HCT116 (cell line): ENCODE measurements around the gene POLR3G. TPM values are rescaled to one million over a fixed set of nuclear protein-coding genes. Genes with fewer than 3 reads are reported as not detected.

Source experiments
- ATAC-seq: fragments of 200-7000 bp; cut with Tn5 transposase; 2 replicates; pipeline ENCODE4 v1.9.1; 2020; ENCODE audit warnings: mild to moderate bottlenecking, moderate library complexity
- BruUV-seq: library from RNA; stranded (reverse); fragments of 400-500 nt; replicated peaks from 2 replicates; lab custom pipeline; 2021; lab: Mats Ljungman, UMichigan
- CTCF ChIA-PET: fragments of 300-600 bp; sonication (Branson Sonifier 250); formaldehyde crosslinking; loops from one replicate; lab custom pipeline; 2021; ENCODE audit warnings: antibody characterized with exemption; lab: Charles Lee
- POLR2A ChIA-PET: fragments of 300-600, 350-600 bp; sonication (Branson Sonifier 250); formaldehyde crosslinking; loops from one replicate; lab custom pipeline; 2021; ENCODE audit warnings: antibody characterized with exemption; lab: Charles Lee
- RAD21 ChIA-PET, 2 experiments: fragments of 300-600 bp; sonication (Branson Sonifier 250); formaldehyde crosslinking; loops; one replicate each; lab custom pipeline; 2023; ENCODE audit warnings: low total read pairs in 2 of 2; ENCODE audit not compliant: uncharacterized antibody in 2 of 2, unreplicated experiment in 2 of 2, low non-redundant PET in 1 of 2; lab: Charles Lee
- DNase-seq: peaks from one replicate; pipeline ENCODE4 v3.0.0-alpha.2; 2010; ENCODE audit warnings: low read depth, low spot score
- H2AFZ ChIP-seq: fragments of 200-600 bp; shearing (Covaris generic), sonication (generic); 2 replicates; pipeline ENCODE4 v1.6.1; 2017; ENCODE audit warnings: low read depth, mixed run types, mixed read lengths, antibody characterized with exemption, low read length; ENCODE audit not compliant: poor library complexity, severe bottlenecking
- H3K27ac ChIP-seq: 2 replicates; pipeline ENCODE4 v1.5.1; 2012; ENCODE audit warnings: low read depth, low read length
- H3K27me3 ChIP-seq: fragments of 200-600 bp; sonication (generic); 2 replicates; pipeline ENCODE4 v1.6.1; 2016; ENCODE audit warnings: mixed run types, low read length, mixed read lengths; ENCODE audit not compliant: insufficient read depth
- H3K36me3 ChIP-seq, 2 experiments: fragments of 200-500 bp in 1 of 2; fragments of 200-600 bp in 1 of 2; sonication (Bioruptor generic) in 1 of 2; sonication (generic) in 1 of 2; 2 replicates each; pipeline versions ENCODE4 v1.5.1 to v1.6.1; 2014 to 2016; ENCODE audit warnings: low read length in 2 of 2, inconsistent platforms in 1 of 2, mixed read lengths in 1 of 2, mixed run types in 1 of 2; ENCODE audit not compliant: insufficient read depth in 2 of 2, control insufficient read depth in 1 of 2
- H3K4me1 ChIP-seq, 2 experiments: fragments of 200-600 bp in 1 of 2; sonication (generic) in 1 of 2; 2 replicates each; pipeline versions ENCODE4 v1.5.1 to v1.6.1; 2012 to 2017; ENCODE audit warnings: low read length in 2 of 2, inconsistent platforms in 1 of 2, mild to moderate bottlenecking in 1 of 2, mixed read lengths in 1 of 2, mixed run types in 1 of 2, moderate library complexity in 1 of 2; ENCODE audit not compliant: insufficient read depth in 2 of 2, control insufficient read depth in 1 of 2
- H3K4me2 ChIP-seq: fragments of 200-600 bp; sonication (generic); 2 replicates; pipeline ENCODE4 v1.6.1; 2017; ENCODE audit warnings: mixed run types, low read length, mixed read lengths
- H3K4me3 ChIP-seq, 2 experiments: fragments of 200-600 bp in 1 of 2; sonication (generic) in 1 of 2; replicated peaks in 1 of 2; 2 replicates each; pipeline ENCODE4 v1.5.1; 2011 to 2016; ENCODE audit warnings: low read length in 2 of 2, control low read depth in 1 of 2, low read depth in 1 of 2, mild to moderate bottlenecking in 1 of 2, mixed read lengths in 1 of 2, mixed run types in 1 of 2
- H3K79me2 ChIP-seq: fragments of 200-600 bp; sonication (generic); 2 replicates; pipeline ENCODE4 v1.6.1; 2017; ENCODE audit warnings: mild to moderate bottlenecking, mixed run types, low read length, moderate library complexity, mixed read lengths; ENCODE audit not compliant: insufficient read depth
- H3K9ac ChIP-seq: fragments of 200-600 bp; sonication (generic); 2 replicates; pipeline ENCODE4 v1.6.1; 2016; ENCODE audit warnings: low read length, mixed read lengths
- H3K9me2 ChIP-seq: fragments of 200-600 bp; sonication (generic), shearing (Covaris generic); 2 replicates; pipeline ENCODE4 v1.6.1; 2017; ENCODE audit warnings: mixed run types, mild to moderate bottlenecking, moderate library complexity; ENCODE audit not compliant: insufficient read depth
- H3K9me3 ChIP-seq, 2 experiments: fragments of 200-500 bp in 1 of 2; fragments of 200-600 bp in 1 of 2; sonication (Bioruptor generic) in 1 of 2; sonication (generic) in 1 of 2; 2 replicates each; pipeline ENCODE4 v1.6.1; 2014 to 2017; ENCODE audit warnings: low read length in 2 of 2, mixed read lengths in 2 of 2, inconsistent platforms in 1 of 2, low read depth in 1 of 2, mild to moderate bottlenecking in 1 of 2, mixed run types in 1 of 2, moderate library complexity in 1 of 2; ENCODE audit not compliant: control insufficient read depth in 1 of 2, insufficient read depth in 1 of 2
- H4K20me1 ChIP-seq: fragments of 200-600 bp; sonication (generic), shearing (Covaris generic); 2 replicates; pipeline ENCODE4 v1.6.1; 2017; ENCODE audit warnings: mixed run types, mild to moderate bottlenecking, moderate library complexity; ENCODE audit not compliant: insufficient read depth
- POLR2AphosphoS5 ChIP-seq: IDR thresholded peaks from 2 replicates; pipeline ENCODE4 v1.6.1; 2011; ENCODE audit warnings: mild to moderate bottlenecking, low read depth, low read length, moderate library complexity
- RAD21 ChIP-seq: IDR thresholded peaks from 2 replicates; pipeline ENCODE4 v1.6.1; 2012; ENCODE audit warnings: low read depth, mild to moderate bottlenecking
- intact Hi-C: fragments of 100-400 bp; cut with micrococcal nuclease; formaldehyde crosslinking; loops from 2 replicates; pipeline ENCODE4 v1.10.0; 2022
- total RNA-seq: library from RNA; stranded (reverse); gene quantifications from one replicate; pipeline ENCODE4 v1.2.1, GENCODE V29; 2021; ENCODE audit not compliant: unreplicated experiment
- TF ChIP-seq, protein P1 (sequence below), 3 experiments: fragments of 200-600 bp in 1 of 3; sonication (generic) in 1 of 3; IDR thresholded peaks in 2 of 3; conservative IDR thresholded peaks in 1 of 3; 2 replicates each; pipeline ENCODE4 v1.5.1; 2012 to 2017; ENCODE audit warnings: low read depth in 2 of 3, low read length in 2 of 3, antibody characterized with exemption in 1 of 3, borderline replicate concordance in 1 of 3, control low read depth in 1 of 3, mild to moderate bottlenecking in 1 of 3, mixed read lengths in 1 of 3, mixed run types in 1 of 3, moderate library complexity in 1 of 3; ENCODE audit not compliant: insufficient read depth in 1 of 3
- TF ChIP-seq, protein P2 (sequence below): IDR thresholded peaks from 2 replicates; pipeline ENCODE4 v1.6.1; 2012

The POLR3G gene
- total RNA-seq, 1 experiment from 2014 or later: 44.8 TPM

DNA sequence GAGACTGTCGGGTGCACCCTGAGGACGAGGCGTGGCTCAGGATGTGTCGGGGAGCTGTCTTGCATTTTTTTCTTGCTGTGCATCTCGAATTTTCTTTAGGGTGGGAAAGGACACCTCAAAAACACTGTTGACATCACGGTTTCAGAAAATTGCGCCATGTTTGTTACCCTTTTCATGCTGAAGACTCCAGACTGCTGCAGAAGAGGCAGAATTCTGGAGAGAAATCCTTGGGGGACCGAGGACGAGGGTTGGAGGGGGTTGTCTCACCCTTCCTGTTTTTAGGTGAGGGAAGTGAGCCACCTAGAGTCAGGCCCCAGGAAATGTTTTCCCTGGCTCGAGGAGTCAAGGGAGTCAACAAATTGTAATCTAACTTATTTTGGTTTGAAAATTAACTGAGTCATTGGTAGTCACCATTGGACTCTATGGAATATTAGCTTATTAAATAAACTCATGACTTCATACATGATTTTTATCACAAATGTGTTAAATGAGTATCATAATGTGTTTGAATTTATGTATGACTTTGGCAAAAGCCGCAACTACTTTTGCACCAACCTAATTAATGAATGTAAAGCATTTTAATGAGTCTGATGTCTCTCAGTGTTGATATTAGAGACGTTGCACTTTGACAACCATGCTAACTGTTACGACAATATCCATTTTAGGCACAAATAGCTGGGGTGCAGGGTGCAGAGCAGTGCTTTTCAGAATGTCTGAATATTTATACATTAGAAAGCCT is 55.4 kb downstream of the POLR3G start:
- intact Hi-C loops: loop anchor here (1.0 to 5.0 kb wide), 2 partner anchors 58 to 91 kb away; partner anchors contain the start of genes MBLAC2 and POLR3G
- Histone ChIP-seq H3K9ac (peak overlapping the region; percentile 66), H2AFZ (peak overlapping the region; percentile 52), H3K27me3 (no peaks in the 10 kb centered on the region), H3K36me3 (peaks cover 0 to under 1% of the 10 kb centered on the region in 2 experiments; a peak in 2 of 4 replicates), H4K20me1 (no peaks in the 10 kb centered on the region), H3K4me1 (peaks cover 3 to 17% of the 10 kb centered on the region in 2 experiments; a peak in 3 of 4 replicates), H3K9me2 (no peaks in the 10 kb centered on the region), H3K9me3 (no peaks in the 10 kb centered on the region), H3K27ac (peak overlapping the region; percentile 89), H3K79me2 (peaks cover 41% of the 10 kb centered on the region), H3K4me3 (peak overlapping the region; percentile 83 to 89), H3K4me2 (peak overlapping the region; percentile 92)
- ChIA-PET POLR2A (interaction anchor here (0.9 kb wide), 1 partner anchor 121 kb away, joined by 4 read pairs; the partner anchor contains the start of gene CETN3), RAD21 (no interaction called here), CTCF (interaction anchor here (1.3 to 1.7 kb wide), 2 partner anchors 91 to 263 kb away, joined by 3 to 7 read pairs; no protein-coding TSS in a partner anchor)
- ATAC-seq: peak; percentile 71
- peak; percentile 58 for DNase-seq
- TF ChIP-seq RAD21 (peak; percentile 81), POLR2AphosphoS5 (no peak)
- TF ChIP-seq, protein P1, sequence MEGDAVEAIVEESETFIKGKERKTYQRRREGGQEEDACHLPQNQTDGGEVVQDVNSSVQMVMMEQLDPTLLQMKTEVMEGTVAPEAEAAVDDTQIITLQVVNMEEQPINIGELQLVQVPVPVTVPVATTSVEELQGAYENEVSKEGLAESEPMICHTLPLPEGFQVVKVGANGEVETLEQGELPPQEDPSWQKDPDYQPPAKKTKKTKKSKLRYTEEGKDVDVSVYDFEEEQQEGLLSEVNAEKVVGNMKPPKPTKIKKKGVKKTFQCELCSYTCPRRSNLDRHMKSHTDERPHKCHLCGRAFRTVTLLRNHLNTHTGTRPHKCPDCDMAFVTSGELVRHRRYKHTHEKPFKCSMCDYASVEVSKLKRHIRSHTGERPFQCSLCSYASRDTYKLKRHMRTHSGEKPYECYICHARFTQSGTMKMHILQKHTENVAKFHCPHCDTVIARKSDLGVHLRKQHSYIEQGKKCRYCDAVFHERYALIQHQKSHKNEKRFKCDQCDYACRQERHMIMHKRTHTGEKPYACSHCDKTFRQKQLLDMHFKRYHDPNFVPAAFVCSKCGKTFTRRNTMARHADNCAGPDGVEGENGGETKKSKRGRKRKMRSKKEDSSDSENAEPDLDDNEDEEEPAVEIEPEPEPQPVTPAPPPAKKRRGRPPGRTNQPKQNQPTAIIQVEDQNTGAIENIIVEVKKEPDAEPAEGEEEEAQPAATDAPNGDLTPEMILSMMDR (IDR thresholded peaks at IDR 0.05 in 2 of 3, conservative IDR thresholded peaks at IDR 0.05 in 1 of 3; ENCODE audit: borderline replicate concordance in 1 of 3, insufficient read depth in 1 of 3, low read depth in 2 of 3, low read length in 2 of 3): peak; percentile 58 to 77 (median 67); a peak in 5 of 6 replicates
- TF ChIP-seq, protein P2, sequence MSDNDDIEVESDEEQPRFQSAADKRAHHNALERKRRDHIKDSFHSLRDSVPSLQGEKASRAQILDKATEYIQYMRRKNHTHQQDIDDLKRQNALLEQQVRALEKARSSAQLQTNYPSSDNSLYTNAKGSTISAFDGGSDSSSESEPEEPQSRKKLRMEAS: 0 out of 2 replicates have a peak, but pooled peaks have one; percentile 7
- BruUV-seq: TSS peak; percentile 89
